ENCODE data around the gene OSBPL8.
"Not testable (repeated sequence)": the region's sequence is repeated elsewhere in the genome, so short reads cannot be mapped to it uniquely, and the experiment has no call there.

The OSBPL8 gene

GRCh38 chr12:76360316-76360715 is 199.3 kb downstream of the OSBPL8 start:
- DNase-seq (ENCODE audit: low read depth): no peak

- no peak for DNase-seq (ENCODE audit: low read depth)
Observed at GRCh38 chr12:76356071-76356470, 203.5 kb downstream of the OSBPL8 start.

- DNase-seq (ENCODE audit: low read depth): peak; percentile 93
Observed at GRCh38 chr12:76348079-76348901, 211.3 kb downstream of the OSBPL8 start, which contains the start of gene BBS10. Gene BBS10 (minus strand): TSS chr12:76348415. CDS start chr12:76348358, 57 bp downstream.

GRCh38 chr12:76346798-76347420 is 212.7 kb downstream of the OSBPL8 start:
- DNase-seq (ENCODE audit: low read depth): peak; percentile 80

- no peak for DNase-seq (ENCODE audit: low read depth)
Observed at GRCh38 chr12:76346236-76346635, 213.3 kb downstream of the OSBPL8 start.

GRCh38 chr12:76345569-76345968 is 214.0 kb downstream of the OSBPL8 start:
- no peak for DNase-seq (ENCODE audit: low read depth)

GRCh38 chr12:76341436-76342030 is 218.0 kb downstream of the OSBPL8 start:
- DNase-seq (ENCODE audit: low read depth): no peak

GRCh38 chr12:76340680-76341435 is 218.7 kb downstream of the OSBPL8 start:
- no peak for DNase-seq (ENCODE audit: low read depth)

- peak; percentile 84 for DNase-seq (ENCODE audit: low read depth)
Observed at GRCh38 chr12:76337583-76337982, 222.0 kb downstream of the OSBPL8 start.

GRCh38 chr12:76332606-76333005 is 227.0 kb downstream of the OSBPL8 start:
- DNase-seq (ENCODE audit: low read depth): no peak

GRCh38 chr12:76329606-76330005 is 230.0 kb downstream of the OSBPL8 start:
- no peak for DNase-seq (ENCODE audit: low read depth)

- DNase-seq (ENCODE audit: low read depth): peak; percentile 95
Observed at GRCh38 chr12:76329159-76329558, 230.4 kb downstream of the OSBPL8 start.

GRCh38 chr12:76319595-76320319 is 239.8 kb downstream of the OSBPL8 start:
- DNase-seq (ENCODE audit: low read depth): not testable (repeated sequence)

- DNase-seq (ENCODE audit: low read depth): peak; percentile 38
Observed at GRCh38 chr12:76318773-76319594, 240.6 kb downstream of the OSBPL8 start.

GRCh38 chr12:76317976-76318375 is 241.6 kb downstream of the OSBPL8 start:
- DNase-seq (ENCODE audit: low read depth): no peak

GRCh38 chr12:76316468-76316867 is 243.1 kb downstream of the OSBPL8 start:
- no peak for DNase-seq (ENCODE audit: low read depth)

GRCh38 chr12:76313299-76313698 is 246.3 kb downstream of the OSBPL8 start:
- no peak for DNase-seq (ENCODE audit: low read depth)

GRCh38 chr12:76312315-76312714 is 247.3 kb downstream of the OSBPL8 start:
- DNase-seq (ENCODE audit: low read depth): peak; percentile 33

- peak; percentile 83 for DNase-seq (ENCODE audit: low read depth)
Observed at GRCh38 chr12:76311796-76312195, 247.8 kb downstream of the OSBPL8 start.

- DNase-seq (ENCODE audit: low read depth): peak; percentile 69
Observed at GRCh38 chr12:76310110-76310509, 249.5 kb downstream of the OSBPL8 start.

- no peak for DNase-seq (ENCODE audit: low read depth)
Observed at GRCh38 chr12:76308866-76309265, 250.7 kb downstream of the OSBPL8 start.
